GM13976 (cell line): ENCODE results near the gene SRRD.

Experiments
- DNase-seq: peaks from one replicate; pipeline ENCODE4 v3.0.0; 2012; ENCODE audit warnings: low spot score
- in situ Hi-C: fragments of 300-500 bp; cut with MboI; formaldehyde crosslinking; loops from one replicate; pipeline ENCODE4 v1.12.0; 2022; ENCODE audit warnings: low sequenced_read_pairs, mixed read lengths, inconsistent platforms; ENCODE audit not compliant: unreplicated experiment
- TF ChIP-seq, protein P1 (sequence below): IDR thresholded peaks from 2 replicates; pipeline ENCODE4 v1.5.1; 2012; ENCODE audit warnings: borderline replicate concordance, mild to moderate bottlenecking; ENCODE audit not compliant: insufficient read depth; ENCODE audit errors: extremely low read depth, missing control alignments, control extremely low read depth

The SRRD gene

DNA sequence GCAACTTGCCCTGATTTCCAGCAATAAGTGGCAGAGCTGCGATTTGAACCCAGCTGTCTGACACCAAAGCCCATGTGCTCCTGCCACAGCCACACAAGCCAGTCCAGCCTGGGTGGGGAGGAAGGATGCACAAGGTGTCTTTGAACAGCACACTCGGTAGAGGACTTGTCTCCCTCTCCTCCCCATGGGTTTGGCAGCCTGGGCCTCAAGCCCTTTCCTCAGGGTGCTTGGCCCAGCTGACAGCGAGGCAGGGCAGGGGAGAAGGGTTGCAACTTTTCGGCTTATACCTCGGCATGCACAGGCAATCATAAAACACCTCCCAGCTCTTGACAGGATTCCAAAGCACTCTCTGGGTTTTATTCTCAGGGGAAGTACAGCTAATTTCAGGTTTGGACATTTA lies 35.3 kb upstream of the SRRD start:
- in situ Hi-C loops = no loop called here
- no peak for DNase-seq
- TF ChIP-seq, protein P1, sequence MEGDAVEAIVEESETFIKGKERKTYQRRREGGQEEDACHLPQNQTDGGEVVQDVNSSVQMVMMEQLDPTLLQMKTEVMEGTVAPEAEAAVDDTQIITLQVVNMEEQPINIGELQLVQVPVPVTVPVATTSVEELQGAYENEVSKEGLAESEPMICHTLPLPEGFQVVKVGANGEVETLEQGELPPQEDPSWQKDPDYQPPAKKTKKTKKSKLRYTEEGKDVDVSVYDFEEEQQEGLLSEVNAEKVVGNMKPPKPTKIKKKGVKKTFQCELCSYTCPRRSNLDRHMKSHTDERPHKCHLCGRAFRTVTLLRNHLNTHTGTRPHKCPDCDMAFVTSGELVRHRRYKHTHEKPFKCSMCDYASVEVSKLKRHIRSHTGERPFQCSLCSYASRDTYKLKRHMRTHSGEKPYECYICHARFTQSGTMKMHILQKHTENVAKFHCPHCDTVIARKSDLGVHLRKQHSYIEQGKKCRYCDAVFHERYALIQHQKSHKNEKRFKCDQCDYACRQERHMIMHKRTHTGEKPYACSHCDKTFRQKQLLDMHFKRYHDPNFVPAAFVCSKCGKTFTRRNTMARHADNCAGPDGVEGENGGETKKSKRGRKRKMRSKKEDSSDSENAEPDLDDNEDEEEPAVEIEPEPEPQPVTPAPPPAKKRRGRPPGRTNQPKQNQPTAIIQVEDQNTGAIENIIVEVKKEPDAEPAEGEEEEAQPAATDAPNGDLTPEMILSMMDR = no peak

DNA sequence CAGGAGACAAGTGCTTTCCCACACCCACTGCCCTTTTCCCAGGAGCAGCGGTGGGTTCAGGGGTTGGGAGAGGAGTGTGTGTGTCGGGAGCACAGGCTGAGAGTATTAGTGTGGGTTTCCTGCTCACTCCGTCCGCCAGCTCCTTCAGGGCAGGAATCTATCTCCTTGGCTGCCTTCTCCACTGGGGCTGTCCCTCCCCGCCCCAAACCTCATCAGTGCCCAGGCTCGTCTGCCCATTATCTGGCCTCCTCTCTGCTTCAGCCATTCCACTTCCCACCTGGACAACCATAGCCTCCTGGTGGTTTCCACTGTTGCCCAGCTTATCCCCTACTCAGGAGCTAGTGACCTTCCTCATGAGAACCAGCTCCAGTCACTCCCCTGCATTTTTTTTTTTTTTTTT lies 34.7 kb upstream of the SRRD start:
- DNase-seq = no peak
- in situ Hi-C loops = no loop called here
- TF ChIP-seq, protein P1 = no peak

DNA sequence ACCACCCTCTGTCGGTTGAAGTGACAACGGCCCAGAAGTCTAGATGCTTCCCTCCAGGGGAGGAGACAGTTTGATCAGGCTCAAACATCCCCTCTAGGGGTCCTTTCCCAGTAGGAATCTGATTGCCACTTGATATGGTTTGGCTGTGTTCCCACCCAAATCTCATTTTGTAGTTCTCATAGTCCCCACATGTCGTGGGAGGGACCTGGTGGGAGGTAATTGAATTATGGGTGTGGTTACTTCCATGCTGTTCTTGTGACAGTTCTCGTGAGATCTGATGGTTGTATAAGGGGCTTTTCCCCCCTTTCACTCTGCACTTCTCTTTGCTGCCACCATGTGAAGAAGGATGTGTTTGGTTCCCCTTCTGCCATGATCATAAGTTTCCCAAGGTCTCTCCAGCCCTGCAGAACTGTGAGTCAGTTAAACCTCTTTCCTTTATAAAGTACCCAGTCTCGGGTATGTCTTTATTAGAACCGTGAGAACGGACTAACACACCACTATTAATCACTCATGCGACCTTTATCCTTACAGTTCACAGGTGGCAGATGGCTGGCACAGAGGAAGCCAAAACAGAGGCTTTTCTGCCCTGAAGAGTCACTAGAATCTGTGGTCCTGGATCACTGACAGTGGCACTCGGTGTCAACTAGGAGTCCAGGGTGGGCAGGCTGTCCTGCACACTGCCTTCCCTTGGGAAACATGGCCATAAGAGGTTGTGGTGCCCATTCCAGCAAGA lies 33.1 kb upstream of the SRRD start:
- in situ Hi-C loops = no loop called here
- DNase-seq = no peak
- TF ChIP-seq, protein P1 = no peak

DNA sequence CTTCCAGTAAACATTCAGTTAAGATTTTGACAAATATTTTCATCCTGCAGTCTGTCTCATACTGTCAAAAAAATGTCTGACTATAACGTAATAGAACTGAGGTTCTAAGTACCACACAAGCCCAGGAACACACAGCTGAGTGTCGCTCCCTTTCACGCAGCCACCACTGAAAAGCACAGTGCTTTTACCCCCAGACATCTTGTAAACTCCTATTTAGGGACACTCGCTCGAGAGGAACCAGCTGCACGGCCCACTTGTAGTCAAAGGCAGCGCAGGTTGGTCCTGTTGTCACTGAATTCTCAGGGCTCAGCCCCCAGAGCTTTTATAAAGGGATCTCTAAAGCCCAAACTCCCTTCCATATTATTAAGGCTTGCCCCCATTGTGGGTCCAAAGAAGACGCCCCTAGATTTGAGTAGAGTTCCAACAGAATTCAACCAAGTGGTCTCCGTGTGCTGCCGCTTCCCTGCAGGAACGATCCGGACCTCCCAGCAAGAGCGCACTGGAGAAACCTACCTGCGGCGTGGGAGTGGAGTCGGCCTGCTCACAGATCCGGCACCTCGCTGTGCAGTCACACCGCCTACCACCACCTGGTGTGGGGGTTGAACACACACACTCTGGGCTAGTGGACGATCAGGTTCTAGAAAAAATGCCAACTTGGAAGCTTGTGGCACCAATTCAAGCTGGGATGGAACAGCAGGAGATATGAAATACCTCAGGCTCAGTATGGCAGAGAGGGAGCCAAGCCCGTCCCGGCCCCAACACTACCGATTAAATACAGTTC lies 31.3 kb upstream of the SRRD start:
- in situ Hi-C loops = no loop called here
- TF ChIP-seq, protein P1 = no peak
- no peak for DNase-seq

DNA sequence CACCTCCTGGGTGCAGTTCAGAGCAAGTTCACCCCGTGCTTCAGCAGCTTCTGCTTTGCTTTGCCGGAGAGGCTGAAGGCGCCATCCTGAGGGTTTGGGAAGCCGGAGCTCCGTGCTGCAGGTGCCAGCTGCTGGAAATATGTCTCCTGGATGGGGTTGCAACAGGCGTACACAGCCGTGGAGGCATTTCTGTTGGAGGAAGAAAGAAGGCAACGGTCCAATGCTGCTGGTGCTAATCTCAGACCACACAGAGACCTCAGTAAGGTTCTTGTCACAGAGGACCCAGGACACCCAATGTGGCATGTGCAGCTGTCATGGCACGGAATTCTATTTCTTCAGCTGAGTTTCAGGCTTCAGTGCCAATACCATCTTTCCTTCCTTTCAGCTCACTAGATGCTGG lies 30.5 kb upstream of the SRRD start:
- no peak for DNase-seq
- in situ Hi-C loops = no loop called here
- TF ChIP-seq, protein P1 = no peak

DNA sequence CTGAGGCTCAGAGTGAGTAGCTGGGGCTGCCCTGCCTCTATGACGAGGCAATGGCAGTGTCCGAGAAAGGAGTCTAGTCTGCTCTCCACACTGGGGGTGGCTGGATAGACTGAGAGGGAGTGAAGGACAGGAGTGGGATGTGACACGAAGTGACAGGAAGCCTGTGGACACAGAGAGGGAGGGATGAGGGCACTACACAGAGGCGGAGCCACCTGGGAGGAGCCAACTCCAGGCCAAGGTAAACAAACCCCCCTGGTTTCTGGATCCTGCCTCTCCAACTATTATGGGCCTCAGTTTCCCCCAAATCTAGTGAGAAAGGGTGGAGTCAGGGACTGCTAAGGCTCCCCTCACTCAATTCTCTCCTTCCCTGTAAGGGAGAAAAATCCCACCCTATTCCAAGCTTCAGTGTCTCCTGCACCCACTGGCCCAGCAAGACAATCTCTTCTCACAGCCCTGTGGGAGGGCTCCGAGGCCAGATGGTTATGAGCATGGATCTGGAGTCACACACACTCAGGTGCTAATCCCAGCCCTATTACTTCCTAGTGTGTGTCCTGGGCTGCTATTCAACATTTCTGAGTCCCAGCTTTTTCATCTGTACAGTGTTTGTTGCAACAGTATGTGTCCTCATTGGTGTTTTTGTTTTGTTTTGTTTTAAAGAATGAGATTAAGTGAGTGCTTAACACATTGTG lies 29.7 kb upstream of the SRRD start:
- DNase-seq = no peak
- in situ Hi-C loops = no loop called here
- TF ChIP-seq, protein P1 = no peak
